GM12865 (cell line): ENCODE data around the gene IGLL5.

ENCODE experiments used
- DNase-seq: peaks from one replicate; pipeline ENCODE4 v3.0.0; 2010; ENCODE audit warnings: low read depth
- H3K4me3 ChIP-seq: 2 replicates; pipeline ENCODE4 v1.5.1; 2011; ENCODE audit warnings: mild to moderate bottlenecking, low read depth, low read length, control low read depth
- TF ChIP-seq, protein P1 (sequence below): IDR thresholded peaks from 2 replicates; pipeline ENCODE4 v1.5.1; 2011; ENCODE audit warnings: low read length, control low read depth, low read depth, inconsistent platforms; ENCODE audit not compliant: insufficient read depth; ENCODE audit errors: missing control alignments

Gene IGLL5

GRCh38 chr22:22858559-22858937 lies 29.1 kb upstream of the IGLL5 start:
- TF ChIP-seq, protein P1, sequence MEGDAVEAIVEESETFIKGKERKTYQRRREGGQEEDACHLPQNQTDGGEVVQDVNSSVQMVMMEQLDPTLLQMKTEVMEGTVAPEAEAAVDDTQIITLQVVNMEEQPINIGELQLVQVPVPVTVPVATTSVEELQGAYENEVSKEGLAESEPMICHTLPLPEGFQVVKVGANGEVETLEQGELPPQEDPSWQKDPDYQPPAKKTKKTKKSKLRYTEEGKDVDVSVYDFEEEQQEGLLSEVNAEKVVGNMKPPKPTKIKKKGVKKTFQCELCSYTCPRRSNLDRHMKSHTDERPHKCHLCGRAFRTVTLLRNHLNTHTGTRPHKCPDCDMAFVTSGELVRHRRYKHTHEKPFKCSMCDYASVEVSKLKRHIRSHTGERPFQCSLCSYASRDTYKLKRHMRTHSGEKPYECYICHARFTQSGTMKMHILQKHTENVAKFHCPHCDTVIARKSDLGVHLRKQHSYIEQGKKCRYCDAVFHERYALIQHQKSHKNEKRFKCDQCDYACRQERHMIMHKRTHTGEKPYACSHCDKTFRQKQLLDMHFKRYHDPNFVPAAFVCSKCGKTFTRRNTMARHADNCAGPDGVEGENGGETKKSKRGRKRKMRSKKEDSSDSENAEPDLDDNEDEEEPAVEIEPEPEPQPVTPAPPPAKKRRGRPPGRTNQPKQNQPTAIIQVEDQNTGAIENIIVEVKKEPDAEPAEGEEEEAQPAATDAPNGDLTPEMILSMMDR = no peak
- DNase-seq = no peak
- H3K4me3 ChIP-seq = no peak overlapping the region

- TF ChIP-seq, protein P1 = no peak
- DNase-seq = no peak
- H3K4me3 ChIP-seq = no peak overlapping the region
Measured at GRCh38 chr22:22863001-22863400, 24.6 kb upstream of the IGLL5 start.

DNA sequence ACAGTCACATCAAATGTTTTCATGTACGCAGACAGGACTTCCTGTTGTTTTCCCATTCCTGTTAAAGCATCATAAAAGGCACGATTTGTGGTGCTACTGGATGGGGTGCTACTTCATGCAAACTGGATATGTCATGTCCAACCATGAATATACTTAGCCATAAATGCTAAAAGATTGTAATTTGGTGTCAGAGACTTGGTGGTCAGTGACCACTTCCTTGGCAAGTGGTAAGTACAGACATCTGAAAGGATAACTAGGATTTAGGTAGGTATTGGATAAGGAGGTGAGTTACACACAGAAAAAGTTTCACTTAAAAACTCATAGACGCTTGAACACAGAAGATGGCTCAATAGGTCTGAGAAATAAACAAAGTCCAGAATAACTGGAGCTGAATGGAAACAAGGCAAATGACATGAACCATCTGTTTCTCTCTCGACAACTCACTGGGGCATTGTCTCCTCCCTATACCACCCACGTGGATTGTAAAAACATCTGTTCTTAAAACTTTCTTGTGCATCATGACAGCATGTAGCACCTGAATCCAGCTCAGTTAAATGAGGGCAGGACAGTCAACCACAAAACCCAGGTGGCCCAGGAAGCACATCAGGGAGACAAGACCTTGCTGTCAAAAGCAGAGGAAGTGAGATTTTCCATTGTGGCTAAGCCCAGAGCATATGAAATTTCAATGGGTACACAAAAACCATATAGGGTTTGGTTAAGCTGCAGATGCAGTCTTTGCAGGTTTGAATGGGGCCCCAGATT lies 22.1 kb upstream of the IGLL5 start:
- TF ChIP-seq, protein P1 = no peak
- no peak overlapping the region for H3K4me3 ChIP-seq
- DNase-seq = peak; percentile 90

GRCh38 chr22:22866381-22867111 lies 21.1 kb upstream of the IGLL5 start:
- no peak overlapping the region for H3K4me3 ChIP-seq
- DNase-seq = no peak
- TF ChIP-seq, protein P1 = no peak

DNA sequence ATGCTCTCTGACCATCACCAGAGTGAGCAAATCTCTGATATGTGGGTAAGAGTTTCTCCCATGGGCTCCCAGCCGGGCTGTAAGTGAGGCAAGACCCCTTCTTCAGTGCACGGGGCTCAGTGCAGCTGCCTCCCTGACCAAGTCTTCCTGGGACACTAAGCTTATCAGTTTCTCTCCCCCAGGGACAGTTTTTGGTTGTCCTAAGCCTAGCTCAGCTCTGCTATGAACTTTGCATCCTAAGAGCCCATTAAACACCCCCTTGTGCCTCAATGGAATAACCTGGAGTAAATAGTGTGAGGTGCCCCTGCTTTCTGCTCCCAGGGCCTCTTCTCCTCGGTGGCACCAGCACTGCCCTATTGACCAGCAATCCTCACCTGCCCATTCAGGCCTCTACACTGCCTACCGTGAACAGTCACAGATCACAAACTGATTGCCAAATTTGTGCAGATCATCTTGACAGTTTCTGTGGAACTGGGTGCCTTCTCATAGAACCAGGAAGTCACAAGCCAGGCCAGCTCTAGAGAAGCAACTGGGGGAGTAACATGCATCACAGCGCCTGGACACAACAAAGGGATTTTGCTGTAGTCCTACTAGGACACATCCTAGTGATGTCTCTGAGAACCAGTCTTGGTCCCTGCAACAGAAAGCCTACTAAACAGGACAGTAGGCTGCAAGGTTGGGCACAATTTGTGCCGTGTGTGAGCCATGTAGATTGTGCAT lies 19.5 kb upstream of the IGLL5 start:
- H3K4me3 ChIP-seq = no peak overlapping the region
- TF ChIP-seq, protein P1 = no peak
- DNase-seq = no peak

GRCh38 chr22:22870577-22871404 lies 16.8 kb upstream of the IGLL5 start:
- no peak overlapping the region for H3K4me3 ChIP-seq
- peak; percentile 46 for DNase-seq
- TF ChIP-seq, protein P1 = peak; percentile 36
